GM10248 (cell line): ENCODE results near the gene ARHGAP35.
"Not testable (repeated sequence)": the region's sequence is repeated elsewhere in the genome, so short reads cannot be mapped to it uniquely, and the experiment has no call there.

Experiments used
- CTCF ChIA-PET: fragments of 300-600 bp; sonication (Branson Sonifier 250); formaldehyde crosslinking; extraction: SDS; loops from one replicate; lab custom pipeline; 2021; ENCODE audit warnings: antibody characterized with exemption; lab: Yijun Ruan, JAX
- POLR2A ChIA-PET: fragments of 350-650 bp; sonication (Branson Sonifier 250); formaldehyde crosslinking; extraction: SDS; loops from one replicate; lab custom pipeline; 2020; ENCODE audit warnings: antibody characterized with exemption; lab: Yijun Ruan, JAX
- DNase-seq: peaks from one replicate; pipeline ENCODE4 v3.0.0; 2012; ENCODE audit errors: extremely low spot score
- TF ChIP-seq, protein P1 (sequence below): IDR thresholded peaks from 2 replicates; pipeline ENCODE4 v1.5.1; 2012; ENCODE audit warnings: mild to moderate bottlenecking, low read depth; ENCODE audit errors: extremely low read depth, missing control alignments, control extremely low read depth

The ARHGAP35 gene

DNA sequence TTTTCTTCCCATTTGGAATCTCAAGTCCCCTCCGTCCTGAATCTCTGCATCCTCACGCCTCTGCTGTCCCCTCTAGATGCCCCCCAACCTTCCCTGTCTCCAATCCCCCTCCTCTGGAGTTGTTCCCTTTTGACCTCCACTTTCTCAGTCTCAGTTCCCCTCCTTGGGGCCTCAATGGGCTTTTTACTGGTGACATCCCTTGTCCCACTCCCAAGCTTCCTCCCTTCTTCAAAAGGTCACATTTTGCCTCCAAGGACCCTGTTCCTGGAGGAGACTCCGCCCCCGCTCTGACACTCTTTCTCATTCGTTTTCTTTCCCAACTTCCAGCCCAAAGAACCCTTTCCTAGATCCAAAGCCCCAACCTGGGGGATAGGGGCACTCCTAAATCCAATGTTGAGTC, 11.2 kb upstream of the ARHGAP35 start:
- no peak for DNase-seq
- ChIA-PET CTCF (interaction anchor here (3.9 kb wide), 1 partner anchor 9 kb away, joined by 16 read pairs; no protein-coding TSS in a partner anchor), POLR2A (no interaction called here)
- TF ChIP-seq, protein P1, sequence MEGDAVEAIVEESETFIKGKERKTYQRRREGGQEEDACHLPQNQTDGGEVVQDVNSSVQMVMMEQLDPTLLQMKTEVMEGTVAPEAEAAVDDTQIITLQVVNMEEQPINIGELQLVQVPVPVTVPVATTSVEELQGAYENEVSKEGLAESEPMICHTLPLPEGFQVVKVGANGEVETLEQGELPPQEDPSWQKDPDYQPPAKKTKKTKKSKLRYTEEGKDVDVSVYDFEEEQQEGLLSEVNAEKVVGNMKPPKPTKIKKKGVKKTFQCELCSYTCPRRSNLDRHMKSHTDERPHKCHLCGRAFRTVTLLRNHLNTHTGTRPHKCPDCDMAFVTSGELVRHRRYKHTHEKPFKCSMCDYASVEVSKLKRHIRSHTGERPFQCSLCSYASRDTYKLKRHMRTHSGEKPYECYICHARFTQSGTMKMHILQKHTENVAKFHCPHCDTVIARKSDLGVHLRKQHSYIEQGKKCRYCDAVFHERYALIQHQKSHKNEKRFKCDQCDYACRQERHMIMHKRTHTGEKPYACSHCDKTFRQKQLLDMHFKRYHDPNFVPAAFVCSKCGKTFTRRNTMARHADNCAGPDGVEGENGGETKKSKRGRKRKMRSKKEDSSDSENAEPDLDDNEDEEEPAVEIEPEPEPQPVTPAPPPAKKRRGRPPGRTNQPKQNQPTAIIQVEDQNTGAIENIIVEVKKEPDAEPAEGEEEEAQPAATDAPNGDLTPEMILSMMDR = no peak

DNA sequence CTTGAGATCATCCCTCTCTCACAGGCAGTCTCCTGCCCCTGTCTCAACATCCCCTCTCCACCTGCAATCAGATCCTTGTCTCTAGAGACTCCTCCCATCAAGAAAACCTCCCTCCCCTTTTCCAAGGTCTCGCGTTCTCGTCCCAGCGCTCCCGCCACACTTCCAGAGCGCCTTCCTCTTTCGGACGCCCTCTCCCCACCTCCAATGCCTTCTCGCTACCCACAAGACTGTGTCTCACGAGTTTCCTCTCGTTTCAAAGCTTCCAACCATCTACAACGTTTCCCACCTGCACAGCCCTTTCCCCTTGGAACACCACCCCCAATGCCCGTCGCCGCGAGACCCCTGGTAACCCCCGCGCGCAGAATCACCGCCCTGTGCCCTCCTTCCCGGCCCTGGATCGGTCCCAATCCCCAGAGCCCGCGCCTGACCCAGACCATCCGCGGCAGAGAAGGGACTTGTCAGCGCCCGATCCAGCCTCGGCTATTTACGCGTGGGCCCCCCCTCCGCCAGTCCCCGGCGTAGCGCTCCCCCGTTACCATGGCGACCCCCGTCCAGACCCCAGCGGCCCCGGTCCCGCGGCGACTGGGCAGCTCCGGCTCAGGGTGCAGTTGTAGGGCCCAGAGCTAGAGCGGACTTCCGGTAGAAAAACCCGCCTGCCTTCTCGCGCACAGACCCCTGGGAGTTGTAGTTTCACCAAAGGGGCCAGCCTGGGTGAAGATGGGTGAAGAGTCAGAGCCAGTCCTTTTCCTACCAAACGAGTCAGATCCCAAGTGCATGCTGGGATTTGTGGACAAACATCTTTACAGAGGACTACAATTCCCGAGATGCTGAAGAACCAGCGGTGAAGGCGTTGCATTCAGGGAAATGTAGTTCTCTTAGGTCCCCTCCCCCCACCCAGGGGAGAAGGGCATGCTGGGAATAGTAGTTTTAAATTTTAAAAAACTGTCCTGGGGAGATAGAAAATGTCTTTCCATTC, 10.3 kb upstream of the ARHGAP35 start, which contains the start of gene AP2S1:
TSS of gene AP2S1 (minus strand) at position 619 of the 976 bp plus-strand sequence. CDS start at position 539, 80 bp downstream.
- TF ChIP-seq, protein P1 = no peak
- ChIA-PET CTCF (interaction anchor here (1.0 to 3.9 kb wide), 3 partner anchors 10 to 32 kb away, joined by 3 to 16 read pairs (median 3); no protein-coding TSS in a partner anchor), POLR2A (interaction anchor here (0.6 to 0.7 kb wide), 2 partner anchors 10 to 456 kb away, joined by 5 to 8 read pairs; no protein-coding TSS in a partner anchor)
- DNase-seq = peak; percentile 96

DNA sequence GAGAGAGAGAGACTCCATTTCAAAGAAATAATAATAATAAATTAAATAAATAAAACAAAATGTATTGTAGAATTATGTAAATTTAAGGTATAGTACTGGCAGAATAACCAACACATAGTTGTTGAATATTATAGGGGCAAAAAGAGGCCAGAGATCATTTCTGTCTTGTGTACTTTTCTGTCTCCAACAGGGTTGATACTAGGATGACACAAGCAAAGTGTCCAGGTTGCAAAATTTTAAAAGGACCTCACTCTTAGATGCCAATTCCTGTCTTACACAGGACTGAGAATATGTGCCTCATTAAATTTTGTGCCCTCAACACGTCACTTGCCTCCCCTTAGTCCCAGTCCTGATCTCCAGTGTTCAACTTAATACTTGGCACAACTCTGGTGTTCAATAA, 8.0 kb upstream of the ARHGAP35 start:
- DNase-seq = no peak
- TF ChIP-seq, protein P1 = no peak
- ChIA-PET CTCF (interaction anchor here (1.6 kb wide), 1 partner anchor 10 kb away, joined by 3 read pairs; no protein-coding TSS in a partner anchor), POLR2A (no interaction called here)

DNA sequence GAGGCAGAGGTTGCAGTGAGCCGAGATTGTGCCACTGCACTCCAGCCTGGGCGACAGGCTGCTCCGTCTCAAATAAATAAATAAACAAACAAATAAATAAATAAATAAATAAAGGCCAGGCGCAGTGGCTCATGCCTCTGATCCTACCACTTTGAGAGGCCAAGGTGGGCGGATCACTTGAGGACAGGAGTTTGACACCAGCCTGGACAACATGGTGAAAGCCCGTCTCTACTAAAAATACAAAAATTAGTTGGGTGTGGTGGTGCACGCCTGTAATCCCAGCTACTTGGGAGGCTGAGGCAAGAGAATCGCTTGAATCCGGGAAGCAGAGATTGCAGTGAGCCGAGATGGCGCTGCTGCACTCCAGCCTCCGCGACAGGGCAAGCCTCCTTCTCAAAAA, 6.1 kb upstream of the ARHGAP35 start:
- not testable (repeated sequence) for DNase-seq
- POLR2A ChIA-PET = interaction anchor here (0.6 kb wide), 1 partner anchor 20 kb away, joined by 4 read pairs; no protein-coding TSS in a partner anchor
- CTCF ChIA-PET = interaction anchor here (1.5 to 4.5 kb wide), 3 partner anchors 10 to 137 kb away, joined by 4 to 28 read pairs (median 25); no protein-coding TSS in a partner anchor

DNA sequence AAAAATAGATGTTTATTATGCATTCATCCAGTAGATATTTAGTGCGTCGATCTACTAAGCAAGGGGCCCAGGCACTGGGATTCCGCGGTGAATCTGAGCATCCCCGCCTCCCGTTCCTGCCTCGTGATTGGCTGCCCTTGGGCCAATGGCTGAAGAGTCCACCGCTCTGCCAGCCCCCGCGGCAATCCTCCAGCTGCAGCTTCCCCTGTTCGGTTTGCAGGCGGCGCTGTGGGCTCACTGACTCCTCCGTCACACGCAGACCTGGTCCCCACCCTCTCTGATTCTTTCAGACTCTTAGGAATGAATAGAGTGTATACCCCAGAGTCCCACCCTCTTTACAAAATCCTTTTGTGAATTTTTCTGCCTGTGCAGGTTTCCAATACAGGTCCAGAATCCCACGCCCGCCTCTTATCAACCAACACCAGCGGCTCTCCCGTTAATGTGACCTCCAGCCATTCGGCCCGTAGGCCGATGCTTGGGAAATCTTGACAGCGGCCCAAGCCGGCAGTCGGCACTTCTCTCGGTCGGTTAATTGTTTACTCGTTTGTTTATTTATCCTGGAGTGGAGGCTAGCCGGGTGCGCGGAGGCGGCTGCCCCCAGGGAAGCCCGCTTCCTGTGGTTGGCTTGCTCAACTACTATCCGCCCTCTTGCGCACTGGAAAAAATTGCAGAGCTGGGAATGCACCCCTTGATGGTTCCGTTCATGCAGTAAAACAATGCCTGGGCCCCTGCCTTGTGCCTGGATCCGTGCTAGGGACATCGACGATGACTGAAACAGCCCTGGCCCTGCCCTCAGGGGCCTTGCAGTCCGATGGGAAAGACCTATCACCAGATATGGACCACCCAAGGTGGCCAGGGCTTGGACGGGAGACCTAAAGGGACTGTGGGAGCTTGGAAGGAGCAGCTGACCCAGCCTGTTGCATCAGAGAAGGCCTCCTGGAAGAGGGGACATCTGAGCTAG, 4.5 kb upstream of the ARHGAP35 start:
- POLR2A ChIA-PET = interaction anchor here (0.6 kb wide), 1 partner anchor 344 kb away, joined by 4 read pairs; no protein-coding TSS in a partner anchor
- peak; percentile 90 for DNase-seq
- CTCF ChIA-PET = interaction anchor here (0.6 to 4.5 kb wide), 22 partner anchors 11 to 257 kb away, joined by 3 to 28 read pairs (median 4); partner anchors contain the start of gene ZC3H4
- TF ChIP-seq, protein P1 = peak; percentile 87

DNA sequence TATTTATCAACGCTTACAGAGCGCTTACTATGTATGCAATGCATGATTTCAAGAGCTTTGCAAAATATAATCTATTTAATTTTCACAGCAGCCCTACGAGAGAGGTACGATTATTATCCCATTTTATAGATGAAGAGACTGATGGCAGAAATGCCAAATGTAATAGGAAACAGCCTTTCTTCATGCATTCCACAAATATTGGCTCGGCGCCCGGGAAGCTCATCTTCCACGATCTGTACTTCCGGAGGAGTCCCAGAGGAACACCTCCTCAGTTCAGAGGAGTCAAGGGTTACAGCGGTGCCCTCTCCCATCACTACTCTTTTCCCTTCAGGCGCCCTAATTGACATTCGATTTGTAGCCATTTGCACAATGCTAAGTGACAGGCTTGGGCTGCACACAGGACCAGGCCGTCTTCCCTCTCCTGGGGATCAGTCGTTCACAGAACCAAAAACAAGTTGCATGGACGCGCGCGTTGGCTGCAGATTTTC, 1.1 kb upstream of the ARHGAP35 start:
- TF ChIP-seq, protein P1 = no peak
- no peak for DNase-seq
- CTCF ChIA-PET = interaction anchor here (0.7 to 1.5 kb wide), 2 partner anchors 131 to 1047 kb away, joined by 4 read pairs; no protein-coding TSS in a partner anchor
- POLR2A ChIA-PET = interaction anchor here (0.6 kb wide), 1 partner anchor 26 kb away, joined by 3 read pairs; no protein-coding TSS in a partner anchor
